GM21390 (cell line): ENCODE measurements around the gene VEPH1.

ENCODE experiments used
- ATAC-seq: cut with Tn5 transposase; IDR thresholded peaks from one replicate; pipeline ENCODE4 v1.9.1; 2021; ENCODE audit not compliant: unreplicated experiment

Gene VEPH1

DNA sequence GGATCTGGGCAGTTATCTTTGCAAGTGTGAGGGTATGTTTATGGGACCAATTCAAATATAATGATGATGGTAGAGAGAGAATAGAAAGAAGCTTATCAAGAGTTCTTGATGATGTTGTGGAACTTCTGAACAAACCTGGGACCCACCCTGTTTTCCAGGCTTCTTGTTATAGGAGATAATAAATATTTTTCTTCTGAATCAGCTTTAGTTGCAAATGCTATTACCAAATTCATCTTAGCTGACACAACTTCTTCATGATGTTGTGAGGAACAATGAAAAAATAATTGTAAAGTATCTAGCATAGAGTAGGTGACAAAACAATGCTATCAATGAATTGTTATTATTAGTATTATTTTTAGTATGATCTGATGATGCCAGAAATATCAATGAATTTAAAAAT lies 110.1 kb downstream of the VEPH1 start:
- ATAC-seq: no peak

DNA sequence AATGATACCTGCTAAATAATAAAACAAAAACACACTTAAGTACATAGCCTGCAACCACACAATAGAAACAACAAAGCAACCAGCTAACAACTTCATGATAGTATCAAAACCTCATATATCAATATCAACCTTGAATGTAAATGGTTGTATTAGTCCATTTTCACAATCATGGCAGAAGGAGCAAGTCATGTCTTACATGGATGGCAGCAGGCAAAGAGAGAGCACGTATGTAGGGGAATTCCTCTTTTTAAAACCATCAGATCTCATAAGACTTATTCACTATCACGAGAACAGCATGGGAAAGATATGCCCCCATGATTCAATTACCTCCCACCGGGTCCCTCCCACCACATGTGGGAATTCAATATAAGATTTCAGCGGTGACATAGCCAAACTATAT lies 111.1 kb downstream of the VEPH1 start:
- no peak for ATAC-seq

DNA sequence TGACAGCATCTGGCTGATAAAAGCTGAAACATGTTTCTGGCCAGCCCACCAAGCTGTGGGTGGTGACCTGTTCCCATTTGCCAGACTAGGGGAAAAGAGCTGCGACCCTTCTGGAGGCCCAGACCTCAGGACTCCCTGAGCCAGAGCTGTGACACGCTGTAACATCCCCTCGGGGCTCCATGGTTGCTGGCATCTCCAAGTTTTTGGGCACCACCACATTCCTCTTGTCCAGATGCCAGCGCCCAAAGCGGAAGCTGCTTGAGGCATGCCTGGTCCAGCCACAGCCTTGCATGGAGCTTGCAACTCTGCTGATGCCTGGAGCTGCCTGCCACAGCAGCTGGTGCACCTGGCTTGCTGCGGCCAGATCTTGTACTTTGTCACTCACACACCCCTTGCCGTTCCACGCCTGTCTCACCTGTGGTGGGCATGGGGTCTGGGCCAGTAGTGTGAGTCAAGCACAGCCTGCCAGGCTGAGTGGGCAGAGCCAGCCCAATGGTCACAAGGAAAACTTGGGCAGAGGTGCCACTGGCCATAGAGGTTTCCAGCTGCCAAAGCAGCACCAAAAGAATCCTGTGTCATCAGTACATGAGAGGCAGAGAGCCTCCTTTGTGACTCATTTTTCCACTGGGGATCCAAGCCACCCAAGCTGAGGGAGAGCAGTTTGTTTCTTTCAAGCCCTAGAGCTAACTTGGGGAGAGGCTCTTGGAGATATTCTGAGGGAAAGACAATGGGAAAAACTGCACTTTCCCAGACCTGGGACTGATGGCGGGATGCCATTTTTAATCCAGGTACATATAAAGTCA lies 112.3 kb downstream of the VEPH1 start:
- no peak for ATAC-seq

DNA sequence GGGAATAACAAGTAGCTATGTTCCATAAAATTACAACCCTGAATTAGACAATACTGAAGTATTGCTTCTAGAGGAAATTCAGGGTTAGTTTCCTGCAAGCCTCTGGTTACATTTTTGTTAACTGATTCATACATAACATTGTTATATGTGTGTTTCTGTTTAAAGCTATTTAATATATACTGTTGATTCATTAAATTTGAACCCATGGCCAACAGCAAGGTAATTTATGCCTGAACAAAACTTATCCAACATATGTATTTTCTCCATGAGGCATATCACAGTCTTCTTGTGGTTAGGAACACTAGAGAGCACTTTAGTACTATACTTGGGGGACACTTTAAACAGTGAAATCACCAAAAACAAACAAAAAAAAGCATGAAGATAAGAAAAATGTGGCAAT lies 114.2 kb downstream of the VEPH1 start:
- ATAC-seq: no peak

DNA sequence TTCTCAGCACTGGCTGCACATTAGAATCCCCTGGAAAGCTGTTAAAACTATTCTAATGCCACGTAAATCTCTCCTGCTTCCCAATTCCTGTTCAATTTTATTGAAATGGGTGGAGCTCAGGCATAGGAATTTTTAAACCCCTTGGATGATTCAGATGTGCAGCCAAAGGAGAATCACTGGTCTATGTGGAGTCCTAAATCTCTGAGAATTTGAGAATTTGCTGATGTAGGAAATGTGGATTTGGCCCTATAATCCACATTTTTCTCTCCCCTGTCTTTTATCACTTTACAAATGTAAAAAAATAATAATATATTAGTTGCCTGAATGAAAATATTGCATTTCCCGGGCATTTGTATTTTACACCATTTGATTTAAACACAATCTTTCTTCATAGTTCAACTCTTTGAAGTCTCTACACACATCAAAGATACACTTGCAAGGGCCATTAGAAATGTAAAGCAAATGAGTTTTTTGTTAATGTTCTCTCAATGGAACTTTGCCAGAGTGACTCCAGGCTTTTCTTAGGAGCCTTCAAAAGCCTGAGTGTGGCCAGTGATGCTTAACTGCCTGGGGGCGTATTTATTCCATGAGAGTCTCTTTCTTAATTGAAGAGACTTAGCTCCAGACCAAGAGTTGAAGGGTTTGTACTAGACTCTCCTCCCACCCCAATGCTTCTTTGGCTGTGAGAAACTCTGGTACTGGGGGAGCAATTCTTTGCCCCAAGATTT lies 115.3 kb downstream of the VEPH1 start:
- no peak for ATAC-seq

DNA sequence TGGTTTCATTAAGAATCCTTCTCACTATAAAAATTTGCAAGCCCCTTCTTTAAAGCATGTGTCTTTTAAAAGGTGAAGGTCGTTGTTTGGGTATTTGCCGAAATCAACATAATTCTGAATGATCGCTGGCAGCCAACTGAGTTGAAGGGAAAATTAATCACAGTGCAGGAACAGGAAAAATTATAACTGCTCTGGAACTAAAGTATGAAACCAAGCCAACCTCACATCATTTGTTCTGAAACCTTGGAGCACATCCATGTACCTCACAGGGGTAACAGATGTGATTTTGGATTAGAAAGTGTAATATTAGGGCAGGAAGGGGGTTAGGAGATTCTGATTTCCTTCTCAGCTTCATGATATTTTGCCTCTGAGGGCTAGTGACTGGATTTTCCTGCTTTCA lies 118.7 kb downstream of the VEPH1 start:
- no peak for ATAC-seq

DNA sequence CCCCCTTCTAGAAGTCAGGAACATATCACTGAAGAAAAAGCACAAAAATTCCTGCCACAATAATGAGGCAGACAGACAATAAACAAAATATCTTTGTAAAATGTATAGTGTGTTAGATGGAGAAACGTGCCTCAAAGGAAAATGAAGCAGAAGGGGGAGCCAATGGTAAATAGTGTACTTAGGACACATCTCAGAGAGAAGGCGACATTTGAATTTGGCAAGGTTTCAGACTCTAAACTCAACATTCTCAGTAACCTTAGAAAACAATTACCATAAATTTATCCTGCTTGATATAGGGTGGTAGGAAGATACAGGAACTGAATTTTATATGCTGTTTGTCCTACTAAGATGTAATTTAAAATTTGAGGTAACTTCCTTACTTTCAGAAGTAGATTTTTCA lies 119.2 kb downstream of the VEPH1 start:
- ATAC-seq: no peak

DNA sequence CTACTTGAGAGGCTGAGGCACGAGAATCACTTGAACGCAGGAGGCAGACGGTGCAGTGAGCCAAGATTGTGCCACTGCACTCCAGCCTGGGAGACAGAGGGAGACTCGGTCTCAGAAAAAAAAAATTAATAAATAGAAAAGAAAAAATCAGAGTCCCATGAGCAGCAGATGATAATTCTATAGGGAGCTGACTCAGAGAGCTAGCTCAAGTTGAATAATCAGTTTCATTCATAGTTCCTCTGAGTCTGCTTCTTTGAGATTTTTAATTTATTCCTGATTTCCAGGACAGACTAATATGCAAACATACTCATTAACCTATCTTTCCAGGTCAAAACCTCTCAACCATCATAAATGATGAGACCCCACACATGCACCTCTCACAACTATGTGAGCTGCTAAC lies 121.6 kb downstream of the VEPH1 start:
- no peak for ATAC-seq

DNA sequence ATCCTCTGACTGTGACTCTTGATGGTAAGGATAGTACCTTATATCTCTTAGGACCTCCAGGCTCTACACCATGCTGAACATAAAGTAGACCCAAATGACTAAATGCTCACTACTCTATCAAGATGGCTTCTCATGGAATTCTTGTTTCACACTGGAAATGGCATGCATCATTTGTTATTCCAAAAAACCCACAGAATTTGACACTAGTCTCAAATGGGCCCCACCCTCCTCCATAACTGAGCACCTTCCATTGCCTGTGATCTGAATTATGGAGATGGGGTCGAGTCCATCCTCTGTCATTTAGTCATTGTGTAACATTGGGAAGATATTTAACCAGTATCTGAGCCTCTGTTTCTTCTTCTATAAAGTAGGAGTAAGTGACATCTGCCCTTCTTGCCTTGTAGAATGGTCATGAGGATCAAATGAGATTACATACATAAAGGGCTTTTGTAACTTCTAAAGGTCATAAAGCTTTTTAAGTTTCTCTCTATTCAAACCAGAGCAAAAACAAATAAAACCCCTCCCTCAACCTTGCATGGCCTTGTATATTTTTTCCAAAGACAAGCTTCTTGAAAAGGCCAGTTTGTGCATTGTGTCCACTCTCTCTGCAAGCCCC lies 123.6 kb downstream of the VEPH1 start:
- ATAC-seq: no peak

DNA sequence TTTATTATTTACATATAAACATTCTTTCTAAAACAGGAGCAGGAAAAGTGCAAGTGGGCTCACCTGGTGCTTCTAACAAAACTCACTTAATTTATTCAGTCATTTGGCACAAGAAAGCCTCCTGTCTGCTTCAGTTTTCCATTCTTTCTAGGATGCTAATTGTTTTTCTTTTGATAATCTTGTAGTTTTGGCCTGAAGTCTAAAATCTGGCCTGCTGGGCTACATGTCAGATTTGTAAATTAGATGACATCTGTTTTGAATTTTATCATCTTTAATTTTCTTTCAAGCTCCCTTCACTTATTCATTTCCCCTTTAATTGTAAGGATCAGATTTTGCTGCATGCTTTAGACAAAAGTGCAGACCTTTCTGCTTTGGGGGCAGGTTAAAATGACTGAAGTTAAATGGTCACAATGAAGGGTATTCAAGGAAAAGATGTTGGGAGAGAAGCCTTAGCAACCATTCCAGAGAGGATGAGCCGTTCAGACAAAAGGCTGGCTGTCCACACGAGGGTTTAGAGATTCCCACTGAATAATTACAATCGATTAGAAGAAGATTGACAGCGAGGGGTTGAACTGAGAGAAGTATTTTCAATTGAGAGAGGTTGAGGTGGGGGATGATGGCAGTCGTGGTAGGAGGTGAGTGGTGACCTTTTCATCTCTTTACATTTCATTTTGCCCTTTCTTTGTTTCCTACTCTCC lies 126.5 kb downstream of the VEPH1 start:
- no peak for ATAC-seq

DNA sequence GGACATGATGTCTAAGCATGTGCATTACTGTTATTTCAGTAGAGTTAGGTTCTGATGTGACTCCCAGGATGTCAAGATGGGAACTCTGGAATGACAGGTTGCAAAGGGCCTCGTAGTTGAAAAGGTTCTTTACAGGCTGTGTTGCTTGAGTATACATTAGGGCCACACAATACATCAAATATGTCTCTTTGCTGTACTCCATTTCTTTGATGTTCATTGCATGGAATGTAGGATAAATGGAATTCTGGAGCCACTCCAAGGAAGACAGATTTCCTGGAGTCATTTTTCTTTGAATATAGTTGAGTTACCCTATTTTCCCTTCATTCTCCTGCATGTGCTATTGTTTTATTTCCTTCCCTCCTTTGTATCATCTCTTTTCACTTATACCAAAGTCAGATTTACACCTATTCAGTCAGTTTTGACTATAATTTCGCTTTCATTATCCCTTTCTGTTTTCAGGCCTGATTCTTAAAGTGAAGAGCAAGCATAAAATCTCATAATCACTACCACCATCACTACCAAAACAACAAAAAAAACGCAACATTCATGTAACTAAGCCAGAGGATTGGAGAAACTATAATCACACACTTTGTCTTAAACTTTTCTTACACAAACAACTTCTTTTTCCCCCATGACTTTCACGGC lies 127.8 kb downstream of the VEPH1 start:
- no peak for ATAC-seq

DNA sequence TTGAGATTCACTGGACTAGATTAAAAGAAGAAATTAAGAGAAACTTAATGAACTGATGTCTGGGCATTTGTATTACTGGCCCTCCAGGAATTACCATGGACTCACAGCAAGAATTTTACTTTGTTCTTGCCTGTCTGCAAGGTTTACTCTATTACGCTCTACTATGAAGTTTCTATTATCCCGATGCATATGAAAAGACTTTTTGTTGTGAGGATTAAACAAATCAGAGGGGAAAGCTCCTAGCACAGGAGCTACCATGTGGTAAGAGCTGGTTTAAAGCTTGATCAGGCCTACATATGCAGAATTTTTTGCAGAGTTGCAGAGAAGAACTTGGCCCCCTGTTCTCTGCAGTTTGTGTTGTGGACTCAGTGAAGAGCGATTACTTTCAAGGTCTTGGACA lies 128.3 kb downstream of the VEPH1 start:
- no peak for ATAC-seq

DNA sequence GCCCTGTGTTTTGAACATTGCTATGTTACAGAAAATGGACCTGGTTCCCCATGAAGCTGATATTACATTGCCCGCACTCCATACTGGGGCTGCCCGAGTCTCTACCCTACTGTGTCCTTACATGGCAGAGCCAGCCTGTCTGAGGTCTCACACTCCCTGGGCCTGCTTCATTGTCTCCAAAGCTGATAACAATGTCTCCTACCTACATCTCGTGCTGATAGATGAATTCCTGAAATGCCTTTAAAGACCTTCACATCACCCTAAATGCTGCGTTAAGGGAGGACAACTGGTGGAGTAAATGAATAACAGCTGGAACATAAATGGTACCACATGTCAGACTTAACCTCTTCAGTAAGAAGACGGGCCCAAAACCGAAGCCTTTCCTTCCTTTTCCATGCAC lies 129.4 kb downstream of the VEPH1 start:
- ATAC-seq: no peak

DNA sequence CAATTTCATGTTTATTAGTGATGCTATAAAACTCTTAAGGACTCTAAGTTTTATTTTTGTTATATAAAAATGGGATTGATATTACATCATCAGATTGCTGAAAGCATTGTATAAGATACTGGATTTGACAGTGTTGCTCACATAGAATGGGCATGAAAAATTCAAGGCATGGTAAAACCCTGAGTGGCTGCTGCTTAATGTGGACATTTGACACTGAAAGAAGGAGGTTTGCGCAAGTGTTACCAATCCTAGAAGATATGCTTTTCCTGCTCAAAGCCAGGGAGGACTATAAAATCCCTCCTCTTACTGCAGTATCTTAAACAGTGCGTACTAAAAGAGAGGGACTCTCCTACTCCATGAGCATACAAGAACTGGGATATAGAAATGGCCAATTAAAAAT lies 132.3 kb downstream of the VEPH1 start:
- ATAC-seq: no peak

DNA sequence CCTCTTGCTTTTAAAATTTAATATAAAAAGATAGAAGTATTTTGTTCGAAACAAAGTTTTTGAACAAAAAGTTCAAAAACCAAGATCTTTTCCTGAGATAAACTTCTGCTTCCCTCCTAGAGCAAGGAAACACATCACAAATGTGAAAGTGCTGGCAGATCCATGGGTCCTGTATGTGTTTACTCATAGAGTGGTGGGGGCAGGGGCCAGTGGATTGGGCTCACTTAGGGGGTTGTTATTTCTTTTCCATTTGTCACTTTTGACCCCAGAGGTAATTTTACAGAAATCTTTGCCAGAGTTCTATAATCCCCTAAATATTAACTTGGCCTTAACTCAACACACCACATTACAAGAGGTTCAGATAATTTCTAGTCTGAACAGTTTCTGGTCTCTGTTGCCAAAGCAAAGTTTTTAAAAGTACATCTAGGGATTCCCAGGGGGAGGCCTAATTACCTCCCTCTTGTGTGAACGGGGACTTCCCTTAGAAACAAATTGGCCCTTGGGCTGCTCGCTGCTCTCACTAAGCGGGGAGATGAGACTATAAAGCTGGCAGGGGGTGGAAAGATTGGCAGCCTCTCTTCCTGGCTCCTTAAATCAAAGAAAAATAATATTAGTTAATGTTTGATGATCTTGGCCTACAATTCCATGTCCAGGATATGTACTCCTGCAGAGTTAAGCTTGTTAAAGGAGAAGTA lies 133.3 kb downstream of the VEPH1 start:
- ATAC-seq: no peak

DNA sequence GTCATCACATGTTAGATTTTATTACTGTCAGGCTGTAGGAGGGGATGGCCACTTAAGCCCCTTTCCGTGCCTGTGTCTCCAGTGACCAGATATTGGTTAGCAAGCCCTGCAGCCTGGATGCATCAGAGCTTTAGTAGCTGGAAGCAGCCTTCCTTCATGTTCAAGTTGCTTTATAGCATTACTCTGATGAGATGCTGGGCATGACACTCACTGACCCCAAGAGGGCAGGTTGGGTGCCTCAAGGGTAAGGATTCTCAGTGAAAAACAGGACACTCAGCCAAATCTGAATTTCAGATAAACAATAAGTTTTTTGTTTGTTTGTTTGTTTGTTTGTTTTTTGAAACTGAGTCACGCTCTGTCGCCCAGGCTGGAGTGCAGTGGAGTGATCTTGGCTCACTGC lies 135.0 kb downstream of the VEPH1 start:
- ATAC-seq: no peak

DNA sequence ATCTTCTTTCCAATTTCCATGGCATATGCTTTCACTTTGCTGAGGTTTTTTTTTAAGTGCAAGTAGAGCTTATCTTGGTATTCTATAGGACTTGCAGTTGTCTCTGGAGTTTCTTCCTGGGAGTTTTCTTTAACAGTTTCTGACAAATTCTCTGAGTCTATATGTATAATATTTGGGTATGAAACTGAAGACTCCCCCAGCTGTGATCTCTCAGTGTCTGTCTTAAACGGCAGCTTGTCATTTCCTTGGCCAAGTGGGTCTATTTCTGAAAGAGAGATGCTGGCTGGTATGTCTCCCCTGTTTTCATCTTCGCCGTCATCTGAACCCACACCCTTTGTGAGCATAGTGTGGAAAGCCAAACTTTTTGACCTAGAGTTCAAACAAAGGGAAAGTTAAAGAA lies 139.8 kb downstream of the VEPH1 start:
- no peak for ATAC-seq

DNA sequence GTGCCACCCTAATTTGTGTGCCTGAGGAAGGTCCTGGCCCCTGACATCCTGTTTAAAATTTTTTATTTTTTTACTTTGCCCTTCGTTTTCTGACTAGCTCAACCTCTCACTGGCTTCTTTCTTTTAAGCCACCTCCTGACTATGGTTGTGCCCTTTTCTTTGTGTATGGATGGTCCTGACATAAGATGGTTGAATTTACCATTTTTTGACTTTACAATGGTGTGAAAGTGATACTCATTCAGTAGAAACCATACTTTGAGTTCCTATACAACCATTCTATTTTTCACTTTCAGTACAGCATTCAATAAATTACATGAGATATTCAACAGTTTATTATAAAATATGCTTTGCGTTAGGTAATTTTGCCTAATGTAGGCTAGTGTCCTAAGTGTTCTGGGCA lies 140.9 kb downstream of the VEPH1 start:
- ATAC-seq: no peak

DNA sequence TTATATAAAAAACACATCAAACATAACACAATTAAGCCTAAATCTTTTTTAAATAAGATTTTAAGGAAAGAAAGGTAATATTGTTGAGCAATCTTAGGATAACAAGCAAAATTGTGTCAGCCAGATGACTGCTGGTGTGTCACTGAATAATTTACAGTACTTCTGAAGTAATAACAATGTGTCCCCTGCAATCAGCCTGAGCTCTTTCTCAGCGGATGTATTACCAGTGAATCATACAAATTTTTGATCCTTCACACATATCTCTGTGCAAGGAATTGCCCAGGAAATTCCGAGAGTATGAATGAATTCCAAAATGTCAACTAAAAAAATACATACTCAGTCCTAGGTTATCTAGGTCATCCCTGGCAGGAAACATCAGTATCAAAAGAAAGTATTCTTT lies 143.2 kb downstream of the VEPH1 start:
- ATAC-seq: no peak

DNA sequence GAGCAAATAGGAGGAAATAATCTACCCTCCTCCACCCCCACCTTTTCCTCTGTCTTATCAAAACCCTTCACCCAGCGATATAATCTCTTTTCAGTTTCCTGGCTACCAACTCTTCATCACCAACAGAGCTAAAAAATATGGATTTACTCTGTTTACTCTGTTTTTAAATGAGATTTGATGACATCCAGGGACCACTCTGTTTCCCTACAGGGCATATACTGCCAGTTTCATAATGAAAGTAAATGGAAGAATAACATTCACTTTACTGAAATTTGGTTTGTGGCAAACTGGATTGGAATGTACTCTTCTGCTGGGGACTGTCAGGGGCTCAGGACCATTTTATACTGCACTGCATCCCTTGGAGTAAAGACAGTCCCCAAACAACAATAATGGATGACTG lies 146.7 kb downstream of the VEPH1 start:
- no peak for ATAC-seq

DNA sequence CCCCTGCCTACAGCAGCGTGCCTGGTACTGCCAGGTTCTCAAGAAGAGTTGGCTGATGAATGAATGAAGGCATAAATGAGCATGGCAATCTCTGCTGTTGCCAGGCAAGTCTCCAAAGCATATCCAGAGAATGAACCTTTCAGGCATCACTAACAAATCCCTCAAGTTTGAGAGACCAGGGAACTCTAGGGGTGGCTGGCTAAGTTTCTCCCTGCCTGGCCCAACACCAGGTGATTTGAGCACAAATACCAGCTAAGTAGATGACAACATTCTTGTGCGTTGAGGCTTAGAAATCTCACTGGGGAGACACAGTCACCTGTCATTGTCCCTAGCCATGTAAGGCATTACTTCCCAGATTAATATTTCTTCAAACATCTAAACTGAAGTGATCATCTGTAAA lies 147.9 kb downstream of the VEPH1 start:
- ATAC-seq: no peak
